Measurements from ENCODE around the gene GRK3. TPM values are rescaled to one million over a fixed set of nuclear protein-coding genes. Genes with fewer than 3 reads are reported as not detected.
A peak's percentile ranks its signal among the peaks of the same experiment; 100 is the strongest.

Gene GRK3
- total RNA-seq, 1 donor from 2014 or later, result 3.8 TPM

- intact Hi-C loops (cut with micrococcal nuclease), result no loop called here
- no peaks in the 10 kb centered on the region for H3K9me3 ChIP-seq (replicated peaks)
- H3K36me3 ChIP-seq, result no peaks in the 10 kb centered on the region
- peaks cover 72% of the 10 kb centered on the region for H3K4me1 ChIP-seq
- no peak for TF ChIP-seq CTCF (IDR thresholded peaks at IDR 0.05; ENCODE audit: borderline replicate concordance)
- no peaks in the 10 kb centered on the region for H3K27me3 ChIP-seq (ENCODE audit: low read depth)
- no peak for DNase-seq
- peak overlapping the region; percentile 71 for H3K4me3 ChIP-seq
- H3K27ac ChIP-seq (replicated peaks), result peak overlapping the region; percentile 74
Observed at GRCh38 chr22:25747245-25747944, 182.9 kb downstream of the GRK3 start.

GRCh38 chr22:25748140-25748539 lies 183.7 kb downstream of the GRK3 start:
- Histone ChIP-seq H3K4me1 (peaks cover 72% of the 10 kb centered on the region), H3K36me3 (no peaks in the 10 kb centered on the region), H3K27me3 (ENCODE audit: low read depth) (no peaks in the 10 kb centered on the region), H3K27ac (replicated peaks) (peak overlapping the region; percentile 74), H3K4me3 (peak overlapping the region; percentile 71), H3K9me3 (replicated peaks) (no peaks in the 10 kb centered on the region)
- intact Hi-C loops (cut with micrococcal nuclease), result no loop called here
- no peak for TF ChIP-seq CTCF (IDR thresholded peaks at IDR 0.05; ENCODE audit: borderline replicate concordance)
- DNase-seq, result no peak

- H3K27ac ChIP-seq (replicated peaks), result peak overlapping the region; percentile 74
- no peaks in the 10 kb centered on the region for H3K9me3 ChIP-seq (replicated peaks)
- H3K4me1 ChIP-seq, result peaks cover 77% of the 10 kb centered on the region
- no peak for TF ChIP-seq CTCF (IDR thresholded peaks at IDR 0.05; ENCODE audit: borderline replicate concordance)
- H3K27me3 ChIP-seq (ENCODE audit: low read depth), result no peaks in the 10 kb centered on the region
- no peaks in the 10 kb centered on the region for H3K36me3 ChIP-seq
- peak overlapping the region; percentile 71 for H3K4me3 ChIP-seq
- no peak for DNase-seq
- intact Hi-C loops (cut with micrococcal nuclease), result no loop called here
Observed at GRCh38 chr22:25748704-25749103, 184.2 kb downstream of the GRK3 start.

GRCh38 chr22:25749420-25750169 lies 185.1 kb downstream of the GRK3 start:
- peaks cover 85% of the 10 kb centered on the region for H3K4me1 ChIP-seq
- H3K36me3 ChIP-seq, result no peaks in the 10 kb centered on the region
- no peaks in the 10 kb centered on the region for H3K9me3 ChIP-seq (replicated peaks)
- no peaks in the 10 kb centered on the region for H3K27me3 ChIP-seq (ENCODE audit: low read depth)
- H3K4me3 ChIP-seq, result peak overlapping the region; percentile 29
- H3K27ac ChIP-seq (replicated peaks), result peak overlapping the region; percentile 74
- DNase-seq, result no peak
- no peak for TF ChIP-seq CTCF (IDR thresholded peaks at IDR 0.05; ENCODE audit: borderline replicate concordance)
- intact Hi-C loops (cut with micrococcal nuclease), result no loop called here

- DNase-seq, result no peak
- TF ChIP-seq CTCF (IDR thresholded peaks at IDR 0.05; ENCODE audit: borderline replicate concordance), result no peak
- H3K27ac ChIP-seq (replicated peaks), result peak overlapping the region; percentile 74
- H3K4me1 ChIP-seq, result peaks cover 84% of the 10 kb centered on the region
- intact Hi-C loops (cut with micrococcal nuclease), result no loop called here
- no peaks in the 10 kb centered on the region for H3K27me3 ChIP-seq (ENCODE audit: low read depth)
- no peaks in the 10 kb centered on the region for H3K9me3 ChIP-seq (replicated peaks)
- no peak overlapping the region for H3K4me3 ChIP-seq
- no peaks in the 10 kb centered on the region for H3K36me3 ChIP-seq
Observed at GRCh38 chr22:25750569-25751173, 186.2 kb downstream of the GRK3 start.
